C4-2B (cell line): ENCODE results near the gene RAB3IL1.

Source experiments
- ZFX ChIP-seq: fragments of 450-650 bp; IDR thresholded peaks from 2 replicates; pipeline ENCODE4 v1.6.1; 2017
- TF ChIP-seq, protein P1 (sequence below): fragments of 450-650 bp; conservative IDR thresholded peaks from 2 replicates; pipeline ENCODE4 v1.5.1; 2017; ENCODE audit warnings: mild to moderate bottlenecking

DNA sequence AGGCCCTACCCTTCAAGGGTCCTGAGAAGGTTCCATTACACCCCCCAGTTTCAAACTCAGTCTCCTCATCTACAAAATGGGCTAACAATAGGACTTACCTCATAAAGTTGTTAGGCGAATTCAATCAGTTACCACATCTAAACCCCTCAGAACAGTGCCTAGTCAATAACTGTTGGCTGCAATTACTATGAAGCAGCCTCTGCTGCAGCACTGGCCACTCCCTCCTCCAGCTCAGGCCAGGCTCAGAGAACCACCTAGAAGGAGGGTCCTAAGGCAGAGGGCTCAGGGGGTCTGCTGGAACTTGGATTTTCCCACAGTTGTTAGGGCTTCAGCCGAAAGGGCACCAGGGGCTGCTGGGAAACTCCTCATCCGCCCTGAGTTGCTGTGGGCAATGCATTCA lies 30.7 kb downstream of the RAB3IL1 start:
- TF ChIP-seq, protein P1, sequence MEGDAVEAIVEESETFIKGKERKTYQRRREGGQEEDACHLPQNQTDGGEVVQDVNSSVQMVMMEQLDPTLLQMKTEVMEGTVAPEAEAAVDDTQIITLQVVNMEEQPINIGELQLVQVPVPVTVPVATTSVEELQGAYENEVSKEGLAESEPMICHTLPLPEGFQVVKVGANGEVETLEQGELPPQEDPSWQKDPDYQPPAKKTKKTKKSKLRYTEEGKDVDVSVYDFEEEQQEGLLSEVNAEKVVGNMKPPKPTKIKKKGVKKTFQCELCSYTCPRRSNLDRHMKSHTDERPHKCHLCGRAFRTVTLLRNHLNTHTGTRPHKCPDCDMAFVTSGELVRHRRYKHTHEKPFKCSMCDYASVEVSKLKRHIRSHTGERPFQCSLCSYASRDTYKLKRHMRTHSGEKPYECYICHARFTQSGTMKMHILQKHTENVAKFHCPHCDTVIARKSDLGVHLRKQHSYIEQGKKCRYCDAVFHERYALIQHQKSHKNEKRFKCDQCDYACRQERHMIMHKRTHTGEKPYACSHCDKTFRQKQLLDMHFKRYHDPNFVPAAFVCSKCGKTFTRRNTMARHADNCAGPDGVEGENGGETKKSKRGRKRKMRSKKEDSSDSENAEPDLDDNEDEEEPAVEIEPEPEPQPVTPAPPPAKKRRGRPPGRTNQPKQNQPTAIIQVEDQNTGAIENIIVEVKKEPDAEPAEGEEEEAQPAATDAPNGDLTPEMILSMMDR: no peak
- TF ChIP-seq ZFX: no peak
